NCI-H1417 treated with DMSO at 0.1 percent for 48 hours (cell line): ENCODE results near the gene SGPP2.
"Not testable (repeated sequence)": the region's sequence is repeated elsewhere in the genome, so short reads cannot be mapped to it uniquely, and the experiment has no call there.

Experiments
- DNase-seq: peaks from one replicate; lab custom pipeline; 2025; lab: John Stamatoyannopoulos, UW

Gene SGPP2, protein sequence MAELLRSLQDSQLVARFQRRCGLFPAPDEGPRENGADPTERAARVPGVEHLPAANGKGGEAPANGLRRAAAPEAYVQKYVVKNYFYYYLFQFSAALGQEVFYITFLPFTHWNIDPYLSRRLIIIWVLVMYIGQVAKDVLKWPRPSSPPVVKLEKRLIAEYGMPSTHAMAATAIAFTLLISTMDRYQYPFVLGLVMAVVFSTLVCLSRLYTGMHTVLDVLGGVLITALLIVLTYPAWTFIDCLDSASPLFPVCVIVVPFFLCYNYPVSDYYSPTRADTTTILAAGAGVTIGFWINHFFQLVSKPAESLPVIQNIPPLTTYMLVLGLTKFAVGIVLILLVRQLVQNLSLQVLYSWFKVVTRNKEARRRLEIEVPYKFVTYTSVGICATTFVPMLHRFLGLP

DNA sequence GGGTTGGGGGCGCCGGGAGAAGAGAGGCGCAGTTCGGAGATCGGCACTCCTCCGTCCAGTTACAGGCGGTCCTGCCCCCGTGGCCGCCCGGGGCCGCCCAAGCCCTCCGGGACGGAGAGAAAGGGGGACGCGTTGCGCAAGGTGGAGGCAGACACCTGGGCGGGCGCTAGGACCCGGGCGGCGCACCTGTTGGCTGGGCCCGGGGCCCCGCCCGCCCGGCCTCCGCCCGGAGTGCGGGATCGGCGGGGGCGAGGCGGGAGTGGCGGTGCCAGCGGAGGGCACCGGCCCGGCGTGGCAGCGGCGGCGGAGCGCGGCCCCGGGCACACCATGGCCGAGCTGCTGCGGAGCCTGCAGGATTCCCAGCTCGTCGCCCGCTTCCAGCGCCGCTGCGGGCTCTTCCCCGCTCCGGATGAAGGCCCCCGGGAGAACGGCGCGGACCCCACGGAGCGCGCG is at the start of gene SGPP2:
TSS of gene SGPP2 (plus strand) at position 268 of the 453 bp plus-strand sequence. CDS start at position 328, 60 bp downstream.
- no peak for DNase-seq

DNA sequence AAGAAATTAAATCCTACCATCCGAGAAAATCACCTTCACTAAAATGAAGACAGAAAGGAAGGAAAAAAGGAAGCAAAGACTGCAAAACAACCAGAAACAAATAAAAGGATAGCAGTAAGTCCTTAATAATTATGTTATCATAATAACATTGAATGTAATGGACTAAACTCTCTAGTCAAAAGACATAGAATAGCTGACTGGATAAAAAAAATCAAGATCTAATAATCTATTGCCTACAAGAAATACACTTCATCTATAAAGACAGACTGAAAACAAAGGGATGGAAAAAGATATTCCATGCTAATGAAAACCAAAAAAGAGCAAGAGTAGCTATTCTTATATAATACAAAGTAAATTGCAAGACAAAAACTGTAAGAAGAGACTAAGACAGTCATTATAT is 48.5 kb upstream of the SGPP2 start:
- no peak for DNase-seq

DNA sequence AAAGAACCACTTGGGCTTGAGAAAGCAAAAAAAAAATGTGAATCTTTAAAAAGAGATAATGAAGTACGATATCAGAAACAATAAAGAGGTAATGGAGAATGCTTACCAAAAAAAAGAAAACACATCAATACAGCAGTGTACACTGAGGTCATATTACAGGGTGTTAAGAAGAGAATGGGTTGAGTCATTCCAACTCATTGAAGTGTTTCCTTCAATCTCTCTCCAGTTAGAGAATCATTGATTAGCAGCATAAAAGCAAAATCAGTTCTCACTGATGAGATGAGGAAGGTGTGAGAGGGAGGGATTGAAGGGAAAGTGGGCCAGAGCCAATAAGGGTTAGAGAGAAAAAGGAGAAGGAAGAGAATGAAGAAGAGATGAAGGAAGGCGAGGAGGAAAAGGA is 43.9 kb upstream of the SGPP2 start:
- DNase-seq: no peak

DNA sequence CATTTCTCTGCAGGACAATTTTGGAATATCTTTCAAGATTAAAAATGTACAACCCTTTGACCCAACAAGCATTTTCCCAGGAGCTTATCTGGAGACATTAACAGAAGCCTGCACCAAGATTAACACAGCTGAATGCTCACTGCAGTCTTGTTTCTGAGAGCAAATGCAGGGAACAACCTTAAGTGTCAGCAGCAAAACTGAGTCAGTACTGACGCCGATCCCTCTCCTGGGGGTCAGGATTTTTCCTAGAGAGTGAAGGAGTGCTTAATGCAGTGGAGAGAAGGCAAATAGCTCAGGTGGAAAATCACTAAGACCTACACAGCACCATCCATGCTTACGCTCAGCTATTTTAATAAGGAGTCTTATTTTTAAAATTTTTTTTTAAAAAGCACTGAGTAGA is 42.8 kb upstream of the SGPP2 start:
- DNase-seq: no peak

DNA sequence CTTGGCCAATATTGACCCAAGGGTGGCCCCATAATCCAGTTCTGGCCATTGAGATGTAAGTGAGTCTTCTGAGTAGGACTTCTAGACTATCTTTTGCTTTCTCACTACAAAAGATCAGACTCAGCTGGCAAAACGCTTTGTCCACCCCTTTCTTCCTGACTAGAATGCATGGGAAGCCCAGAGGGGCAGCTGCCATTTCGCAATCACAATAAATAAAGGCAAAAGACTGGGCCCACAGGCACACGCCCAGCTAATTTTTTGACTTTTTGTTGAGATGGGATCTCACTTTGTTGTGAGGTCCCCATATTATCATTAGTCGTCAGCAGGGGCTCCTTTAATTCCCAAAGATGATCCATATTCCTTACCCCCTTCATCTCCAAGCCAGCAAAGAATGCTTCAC is 41.1 kb upstream of the SGPP2 start:
- no peak for DNase-seq

DNA sequence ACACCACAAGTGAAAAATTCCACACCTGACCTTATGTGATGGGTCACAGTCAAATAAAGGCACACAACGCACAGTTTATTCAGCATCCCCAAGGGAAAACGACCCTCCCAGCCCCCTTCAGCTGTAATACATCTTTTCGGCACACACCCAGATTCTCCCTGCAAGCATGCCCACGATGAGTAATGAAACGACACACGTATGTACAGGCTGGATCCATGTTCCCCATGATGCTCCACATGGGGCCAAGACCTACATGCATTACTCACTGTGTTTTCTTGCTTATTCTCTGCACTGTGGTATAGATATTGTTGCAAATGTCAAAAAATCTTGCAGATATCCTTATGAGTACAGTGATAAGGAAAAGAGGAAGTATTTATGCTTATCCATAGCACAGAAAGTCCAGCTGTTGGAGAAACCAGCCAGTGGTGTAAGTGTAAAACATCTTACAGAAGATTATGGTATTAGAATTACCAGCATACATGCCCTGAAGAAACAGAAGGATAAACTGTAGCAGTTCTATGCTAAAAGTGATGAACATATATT is 32.5 kb upstream of the SGPP2 start:
- no peak for DNase-seq

DNA sequence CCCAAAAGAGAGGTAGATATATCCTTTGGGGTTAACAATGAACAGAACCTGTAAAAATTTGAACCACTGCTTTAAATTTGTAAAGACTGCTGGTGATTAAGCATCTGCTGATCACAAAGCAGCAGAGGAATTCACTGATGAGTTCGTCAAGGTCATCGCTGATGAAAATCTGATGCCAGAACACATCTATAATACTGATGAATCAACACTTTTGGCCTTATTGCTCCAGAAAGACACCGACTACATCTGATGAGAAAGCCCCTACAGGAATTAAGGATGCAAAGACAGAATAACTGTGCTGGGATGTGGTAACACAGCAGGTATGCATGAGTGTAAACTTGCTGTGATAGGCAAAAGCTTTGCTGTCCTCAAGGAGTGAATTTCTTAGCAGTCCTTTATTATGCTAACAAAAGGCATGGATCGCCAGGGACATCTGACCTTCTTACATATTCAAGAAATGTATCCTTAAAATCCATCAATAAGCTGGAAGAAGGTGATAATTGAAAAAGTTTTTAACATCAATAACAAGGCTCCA is 30.5 kb upstream of the SGPP2 start:
- DNase-seq: no peak

DNA sequence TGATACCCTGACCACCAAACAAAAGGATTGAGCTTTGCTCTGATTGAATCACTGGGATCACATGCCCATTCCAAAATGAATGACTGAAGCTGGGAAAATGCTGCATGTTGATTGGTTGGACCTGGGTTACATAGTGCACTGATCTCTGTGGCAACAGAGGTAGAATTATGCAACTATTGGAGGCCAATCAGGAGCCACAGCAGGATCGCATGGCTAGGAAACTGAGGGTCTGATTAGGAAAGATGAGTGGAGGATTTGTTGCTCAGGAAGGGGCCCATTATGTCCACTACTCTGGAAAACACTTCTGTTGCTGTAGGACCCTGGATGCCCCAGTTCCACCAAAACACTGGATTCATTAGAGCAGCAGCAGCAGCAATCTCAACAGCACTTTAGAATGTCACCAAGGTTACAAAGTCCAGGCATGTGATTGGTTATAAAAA is 25.9 kb upstream of the SGPP2 start:
- peak; percentile 62 for DNase-seq

DNA sequence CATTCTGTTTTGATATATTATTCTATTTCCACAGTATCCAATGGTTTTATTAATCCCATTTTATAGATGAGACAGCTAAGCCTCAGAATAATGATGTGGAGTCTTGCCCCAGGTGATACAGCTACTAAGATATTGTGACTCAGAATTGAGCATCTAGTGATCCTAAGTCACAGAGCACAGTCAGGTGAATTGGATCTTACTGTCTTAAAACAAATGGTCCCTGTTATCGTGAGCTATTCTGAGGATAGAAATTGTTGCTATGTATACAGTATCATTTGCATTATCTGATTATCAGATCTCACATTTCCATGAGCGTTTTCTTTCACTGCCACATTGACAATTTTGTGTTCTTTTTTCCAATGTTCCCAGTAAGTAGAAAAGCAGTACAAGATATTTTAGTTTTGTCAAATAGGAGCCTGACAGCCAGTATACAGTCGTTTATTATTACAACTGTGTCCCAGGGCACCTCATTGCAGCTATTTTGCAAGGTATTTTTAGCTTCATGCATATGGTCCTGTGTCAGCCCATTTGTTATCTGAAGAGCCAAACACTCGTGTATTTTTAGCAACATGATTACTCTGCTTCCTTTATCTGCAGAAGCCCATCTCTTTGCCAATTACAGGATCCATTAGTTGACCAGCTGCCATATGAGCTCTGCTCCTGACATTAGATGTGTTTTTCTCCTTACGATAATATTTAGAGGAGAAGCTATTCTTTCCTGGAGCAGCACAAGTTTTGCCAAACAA is 25.1 kb upstream of the SGPP2 start:
- DNase-seq: peak; percentile 90

DNA sequence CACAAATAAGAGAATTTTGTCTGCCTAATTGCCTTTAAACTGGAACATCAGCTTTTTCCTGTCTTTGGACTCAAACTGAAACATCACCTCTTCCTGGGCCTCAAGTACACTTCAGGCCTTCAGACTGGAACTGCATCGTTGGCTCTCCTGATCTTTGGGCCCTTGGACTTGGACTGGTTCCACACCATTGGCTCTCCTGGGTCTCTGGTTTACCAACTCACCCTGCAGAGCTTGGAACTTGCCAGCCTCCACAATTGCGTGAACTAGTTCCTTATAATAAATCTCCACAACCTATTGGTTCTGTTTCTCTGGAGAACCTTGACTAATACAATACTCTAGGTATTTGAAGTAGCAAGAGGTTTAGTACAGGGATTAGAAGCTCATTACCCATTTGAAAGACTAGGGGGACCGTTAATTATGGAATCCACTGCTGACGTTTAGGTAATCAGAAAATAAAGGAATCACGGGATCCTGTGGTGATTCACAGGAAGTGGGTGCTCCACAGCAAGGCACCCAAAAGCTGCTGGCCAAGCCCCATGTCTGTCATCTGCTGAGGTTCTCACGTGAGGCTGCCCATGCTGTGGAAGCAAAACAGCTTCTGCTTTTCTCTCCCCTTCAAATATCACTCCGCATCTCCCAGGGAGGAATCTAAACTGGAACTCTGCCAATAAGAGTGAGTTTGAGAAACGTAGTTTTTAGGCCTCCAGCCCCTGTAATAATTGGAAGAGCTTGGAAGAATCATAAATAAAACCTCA is 20.0 kb upstream of the SGPP2 start:
- DNase-seq: no peak

DNA sequence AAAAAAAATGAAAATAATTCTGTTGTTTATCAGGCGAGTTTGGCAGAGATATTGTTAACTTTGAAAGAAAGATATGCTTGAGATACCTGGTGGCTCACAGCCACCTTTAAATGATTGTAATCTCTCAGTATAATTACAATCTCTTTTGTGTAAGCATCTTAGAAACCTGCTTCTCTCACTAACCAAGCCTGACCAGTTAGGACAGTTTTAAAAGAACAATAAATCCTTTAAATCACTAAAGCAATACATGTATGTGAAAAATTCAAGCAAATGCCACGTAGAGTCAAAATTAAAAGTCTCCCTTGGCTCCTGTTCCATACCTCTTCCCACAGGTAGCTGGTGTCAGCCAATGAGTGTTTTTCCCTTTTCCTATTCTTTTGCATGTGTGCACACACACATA is 15.7 kb upstream of the SGPP2 start:
- DNase-seq: no peak

DNA sequence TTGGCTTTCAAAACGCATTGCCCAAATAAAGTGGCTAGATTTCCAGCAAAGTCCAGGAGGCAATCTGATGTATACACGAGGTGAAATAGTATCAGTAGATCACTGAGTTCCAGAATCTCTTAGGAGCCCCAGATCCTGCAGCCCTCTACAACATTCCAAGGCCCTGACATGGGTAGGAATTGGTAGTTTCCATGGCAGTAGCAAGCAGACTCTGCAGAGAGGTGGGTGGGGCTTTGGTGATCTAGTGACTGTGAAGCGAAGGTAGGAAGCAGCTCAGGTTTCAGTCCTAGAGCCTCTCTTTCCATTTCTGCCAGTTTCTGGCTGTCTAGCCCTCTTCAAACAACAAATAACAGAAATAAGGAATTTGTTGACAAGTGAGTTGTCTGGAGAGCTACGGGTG is 13.8 kb upstream of the SGPP2 start:
- DNase-seq: no peak

DNA sequence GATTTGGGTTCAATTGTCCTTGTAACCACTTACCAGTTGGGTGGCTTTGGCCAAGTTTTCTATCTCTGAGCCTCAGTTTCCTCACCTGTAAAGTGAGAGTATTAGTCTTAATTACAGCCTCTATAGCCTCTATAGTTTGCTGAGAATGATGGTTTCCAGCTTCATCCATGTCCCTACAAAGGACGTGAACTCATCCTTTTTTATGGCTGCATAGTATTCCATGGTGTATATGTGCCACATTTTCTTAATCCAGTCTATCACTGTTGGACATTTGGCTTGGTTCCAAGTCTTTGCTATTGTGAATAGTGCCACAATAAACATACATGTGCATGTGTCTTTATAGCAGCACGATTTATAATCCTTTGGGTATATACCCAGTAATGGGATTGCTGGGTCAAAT is 12.0 kb upstream of the SGPP2 start:
- not testable (repeated sequence) for DNase-seq

DNA sequence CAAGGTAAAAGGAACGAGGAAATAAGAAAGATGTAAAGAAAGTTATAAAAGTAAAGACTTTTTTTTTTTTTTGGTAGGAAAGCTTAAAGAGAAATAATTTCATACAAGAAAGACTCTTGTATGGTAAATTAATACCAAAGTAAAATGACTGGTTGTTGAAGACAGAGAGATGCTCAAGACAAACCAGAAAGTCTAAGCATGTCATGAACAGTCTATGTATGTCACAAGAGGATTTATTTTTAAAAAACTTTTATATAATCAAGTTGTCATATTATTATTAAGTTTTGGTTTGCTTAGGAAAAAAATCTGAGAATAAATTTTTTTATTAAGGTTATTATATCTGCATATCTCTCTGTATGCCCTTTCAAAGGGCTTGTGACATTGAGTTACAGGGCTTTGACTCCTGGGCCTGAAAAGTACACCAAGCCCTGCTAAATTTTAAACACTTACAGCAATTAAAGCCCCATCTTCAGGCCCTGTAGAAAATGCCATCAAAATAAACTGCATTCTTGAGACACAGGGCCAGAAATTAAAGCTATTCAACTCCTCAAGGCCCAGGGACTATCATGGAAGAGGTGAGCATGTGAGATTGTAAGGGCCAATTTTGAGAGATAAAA is 10.9 kb upstream of the SGPP2 start:
- DNase-seq: no peak

DNA sequence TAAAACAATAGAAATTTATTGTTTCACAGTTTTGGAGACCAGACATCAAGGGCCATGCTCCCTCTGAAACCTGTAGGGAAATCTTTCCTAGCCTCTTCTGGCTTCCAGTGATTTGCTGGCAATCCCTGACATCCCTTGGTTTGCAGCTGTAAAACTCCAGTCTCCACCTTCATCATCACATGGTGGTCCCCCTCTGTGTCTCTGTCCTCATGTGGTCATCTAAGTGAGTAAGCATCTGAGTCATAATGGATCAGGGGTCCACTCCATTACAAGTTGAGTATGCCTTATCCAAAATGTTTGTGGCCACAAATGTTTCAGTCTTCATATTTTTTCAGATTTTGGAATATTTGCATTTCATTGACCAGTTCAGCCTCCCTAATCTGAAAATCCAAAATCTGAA is 5.6 kb upstream of the SGPP2 start:
- no peak for DNase-seq

DNA sequence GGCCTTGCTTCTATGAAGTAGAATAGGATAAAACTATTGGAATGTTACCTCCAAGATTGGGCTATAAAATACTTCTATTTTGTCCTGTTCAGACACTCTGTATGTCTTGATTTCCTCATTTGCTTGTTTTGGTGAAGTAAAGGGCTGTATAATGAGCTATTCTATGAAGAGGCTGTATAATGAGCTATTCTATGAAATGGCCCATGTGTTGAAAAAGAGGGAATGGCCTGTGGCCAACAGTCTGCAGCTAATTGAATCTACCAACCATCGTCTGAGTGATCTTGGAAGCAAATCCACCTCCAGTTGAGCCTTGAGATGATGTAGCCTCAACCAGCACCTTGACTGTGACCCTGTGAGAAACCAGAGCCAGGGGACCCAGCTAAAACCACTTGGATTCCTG is 3.8 kb upstream of the SGPP2 start:
- no peak for DNase-seq

DNA sequence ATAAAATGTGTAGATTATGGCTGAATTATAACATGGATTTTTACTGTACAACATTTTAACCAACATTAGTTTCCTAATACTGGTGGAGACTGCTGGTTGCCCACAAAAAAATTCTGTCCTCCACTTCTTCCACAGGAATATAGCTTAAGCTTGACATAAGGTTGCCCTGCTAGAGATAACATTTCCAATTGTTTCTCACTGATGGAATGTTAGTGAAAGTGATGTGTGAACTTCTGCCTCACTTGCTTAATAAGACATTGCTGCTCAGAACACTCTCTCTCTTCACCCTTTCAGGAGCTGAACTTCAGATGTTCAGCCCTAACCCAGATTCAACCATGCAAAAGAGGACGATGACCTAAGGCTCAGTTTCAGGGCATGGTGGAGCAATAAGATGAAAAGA is 2.7 kb upstream of the SGPP2 start:
- DNase-seq: no peak

DNA sequence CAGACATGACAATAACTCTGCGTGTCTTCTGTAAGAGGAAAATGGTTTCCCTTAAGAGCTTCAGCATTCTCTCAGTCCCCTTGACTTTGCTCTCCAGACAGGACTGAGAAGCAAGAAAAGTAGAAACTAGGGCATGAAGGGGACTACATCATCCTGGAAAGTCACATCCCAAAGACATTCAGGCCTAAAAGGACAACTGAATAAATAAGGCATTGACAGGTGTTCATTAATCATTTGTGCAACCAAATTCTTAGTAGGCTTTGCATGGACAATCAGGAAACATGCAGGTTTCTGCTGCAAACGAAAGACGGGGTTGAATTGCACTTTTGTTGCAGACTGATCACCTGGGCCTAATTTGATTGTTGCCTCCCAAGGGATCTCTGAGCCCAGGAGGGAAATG is 1.2 kb upstream of the SGPP2 start:
- DNase-seq: no peak

DNA sequence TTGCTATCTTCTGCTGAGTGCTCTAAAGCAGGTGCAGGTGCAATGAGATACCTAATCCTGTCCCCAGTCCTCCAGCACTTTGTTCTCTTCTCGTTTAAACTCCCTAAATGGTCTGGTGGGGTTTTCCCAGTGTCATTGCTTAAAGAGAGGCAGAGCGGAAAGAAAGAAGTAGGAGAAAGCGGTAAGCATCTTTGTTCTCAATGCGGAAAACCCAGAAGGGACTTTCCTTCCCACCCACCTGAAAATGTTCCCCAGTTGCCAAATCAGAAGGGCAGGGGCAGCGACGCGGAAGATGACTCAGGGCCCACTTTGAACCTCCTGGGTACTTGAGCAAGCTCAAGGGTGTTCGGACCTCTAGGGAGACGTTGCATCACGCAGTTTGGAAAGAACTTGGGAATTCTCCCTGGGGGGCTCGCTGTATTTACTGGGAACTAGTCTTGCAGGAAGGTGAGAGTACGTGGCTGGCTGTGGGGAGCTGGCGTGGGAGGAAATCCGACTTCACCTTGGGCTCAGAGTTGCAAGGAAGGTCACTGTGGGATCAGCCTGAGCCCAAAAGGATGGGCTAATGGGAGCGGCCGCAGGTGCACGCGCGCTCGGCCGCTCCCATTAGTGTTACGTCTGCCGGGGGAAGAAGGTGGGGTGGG is 589 bp upstream of the SGPP2 start:
- no peak for DNase-seq

DNA sequence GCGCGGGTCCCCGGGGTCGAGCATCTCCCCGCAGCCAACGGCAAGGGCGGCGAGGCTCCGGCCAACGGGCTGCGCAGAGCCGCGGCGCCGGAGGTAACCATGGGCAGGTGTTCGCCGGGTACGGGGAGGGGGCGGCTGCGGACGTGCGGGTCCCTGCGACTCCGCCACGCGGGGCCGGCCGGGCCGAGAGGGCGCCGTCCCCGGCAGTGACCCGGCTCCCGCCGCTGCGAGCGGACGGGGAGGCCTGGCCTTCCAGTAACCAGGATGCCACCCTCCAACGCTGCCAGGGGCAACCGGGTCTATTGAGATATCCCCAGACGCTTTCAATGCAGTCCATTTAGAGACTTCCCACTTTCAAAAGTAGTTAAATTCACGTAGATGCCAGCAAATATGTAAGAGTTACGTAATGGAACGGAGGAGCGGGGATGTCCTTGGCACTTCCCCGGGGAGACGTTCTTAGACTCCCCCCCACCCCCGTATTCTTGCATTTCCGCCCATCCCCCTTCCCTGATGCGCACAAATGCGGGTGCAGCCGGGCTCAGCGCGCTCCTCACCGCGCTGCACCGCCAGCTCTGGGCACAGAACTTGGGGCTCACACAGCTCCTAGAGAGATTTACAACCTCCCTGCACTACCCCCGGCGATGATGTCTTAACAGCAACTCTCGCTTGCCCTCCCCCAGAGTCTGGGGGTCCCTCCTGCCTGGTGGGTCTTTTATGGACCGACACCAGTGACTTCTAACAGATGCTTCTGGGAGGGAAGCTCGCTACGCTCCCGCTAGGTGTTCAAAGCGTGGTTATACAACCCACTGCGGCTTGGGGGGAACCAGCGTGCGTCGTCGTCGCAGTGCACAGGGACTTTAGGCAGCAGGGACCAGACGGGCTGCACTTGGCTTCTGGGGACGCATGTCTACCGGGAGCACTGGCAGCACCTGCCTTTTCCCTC is 657 bp downstream of the SGPP2 start:
- no peak for DNase-seq
